ENCODE measurements around the gene NLRC5.

NLRC5 gene

DNA sequence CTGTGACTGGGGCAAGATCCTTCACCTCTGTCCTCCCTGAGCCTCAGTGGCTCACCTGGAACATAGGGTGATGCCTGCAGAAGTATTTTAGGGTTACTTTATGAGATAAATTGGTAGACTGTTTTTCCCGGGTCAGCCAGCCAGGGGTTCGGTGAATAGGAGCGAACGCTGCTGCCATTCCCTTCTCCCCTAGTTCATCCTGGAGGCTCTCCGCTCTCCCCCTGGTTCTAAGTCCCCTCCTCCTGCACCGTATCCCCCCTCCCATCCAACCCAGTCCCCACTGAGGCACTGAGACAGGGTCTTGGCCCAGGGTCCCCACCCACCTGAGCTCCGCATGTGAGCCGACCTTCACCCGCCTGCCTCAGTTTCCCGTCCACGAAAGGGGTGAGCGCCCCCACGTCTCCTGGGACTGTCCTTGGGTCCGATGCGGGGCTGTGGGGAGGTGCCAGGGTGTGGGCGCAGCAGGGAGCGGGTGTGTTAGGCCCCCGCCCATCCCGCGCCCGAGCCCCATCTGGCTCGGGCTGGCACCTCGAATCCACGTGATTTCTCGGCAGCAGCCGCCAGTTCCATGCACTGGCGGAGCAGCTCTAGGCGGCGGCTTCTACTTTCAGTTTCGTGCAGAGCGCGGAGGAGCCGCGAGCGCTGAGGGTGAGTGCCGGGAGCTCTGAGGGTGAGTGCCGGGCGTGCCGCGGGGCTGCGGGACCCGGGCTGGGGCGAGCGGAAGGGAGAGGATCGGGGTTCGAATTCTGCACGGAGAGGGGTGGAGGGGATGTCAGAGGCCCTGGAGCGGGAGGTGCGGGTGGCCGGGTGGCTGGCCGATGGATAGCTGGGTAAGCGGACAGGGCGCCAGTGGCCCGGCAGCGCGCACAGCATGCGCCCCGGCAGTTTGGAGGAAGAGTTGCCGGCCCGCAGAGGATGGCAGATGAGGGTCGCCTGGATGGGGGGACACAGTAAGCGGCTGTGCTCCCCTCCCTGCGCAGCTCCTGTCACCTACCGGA, at the start of gene NLRC5:
Gene NLRC5, plus strand, starts transcription at position 610 of the 998 bp plus-strand sequence. CDS start 31,156 bp downstream, outside the sequence.
- no peak for DNase-seq

DNA sequence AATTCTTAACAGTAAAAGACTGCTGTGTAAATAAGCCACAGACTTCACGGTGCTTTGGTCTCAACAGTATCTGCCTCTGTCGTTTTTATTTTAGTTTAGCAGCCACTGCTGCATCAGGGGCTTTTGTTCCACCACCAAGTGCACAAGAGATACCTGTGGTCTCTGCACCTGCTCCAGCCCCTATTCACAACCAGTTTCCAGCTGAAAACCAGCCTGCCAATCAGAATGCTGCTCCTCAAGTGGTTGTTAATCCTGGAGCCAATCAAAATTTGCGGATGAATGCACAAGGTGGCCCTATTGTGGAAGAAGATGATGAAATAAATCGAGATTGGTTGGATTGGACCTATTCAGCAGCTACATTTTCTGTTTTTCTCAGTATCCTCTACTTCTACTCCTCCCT, 49.6 kb upstream of the NLRC5 start:
- no peak for DNase-seq

- no peak for DNase-seq
Measured at GRCh38 chr16:56941092-56941491, 48.3 kb upstream of the NLRC5 start.

DNA sequence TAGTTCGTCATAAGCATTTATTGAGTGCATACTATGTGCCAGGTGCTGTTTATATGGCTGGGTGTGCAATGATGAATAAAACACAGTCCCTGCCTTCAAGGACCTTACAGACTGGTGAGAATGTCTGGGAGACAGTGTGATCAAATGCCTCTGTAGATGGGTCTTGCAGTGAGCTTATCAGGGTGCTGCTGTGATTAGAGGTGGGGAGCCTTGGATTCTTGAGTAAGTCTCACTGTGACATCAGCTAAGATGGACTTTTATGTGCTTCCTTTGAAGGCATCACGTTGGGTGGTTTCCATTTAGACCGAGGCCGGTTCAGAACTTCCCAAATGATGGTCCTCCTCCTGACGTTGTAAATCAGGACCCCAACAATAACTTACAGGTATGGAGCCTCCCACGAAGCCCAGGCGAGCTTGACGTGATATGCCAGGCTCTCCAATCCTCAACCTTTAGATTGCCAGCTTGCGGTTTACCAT, 47.5 kb upstream of the NLRC5 start:
- DNase-seq, result no peak

DNA sequence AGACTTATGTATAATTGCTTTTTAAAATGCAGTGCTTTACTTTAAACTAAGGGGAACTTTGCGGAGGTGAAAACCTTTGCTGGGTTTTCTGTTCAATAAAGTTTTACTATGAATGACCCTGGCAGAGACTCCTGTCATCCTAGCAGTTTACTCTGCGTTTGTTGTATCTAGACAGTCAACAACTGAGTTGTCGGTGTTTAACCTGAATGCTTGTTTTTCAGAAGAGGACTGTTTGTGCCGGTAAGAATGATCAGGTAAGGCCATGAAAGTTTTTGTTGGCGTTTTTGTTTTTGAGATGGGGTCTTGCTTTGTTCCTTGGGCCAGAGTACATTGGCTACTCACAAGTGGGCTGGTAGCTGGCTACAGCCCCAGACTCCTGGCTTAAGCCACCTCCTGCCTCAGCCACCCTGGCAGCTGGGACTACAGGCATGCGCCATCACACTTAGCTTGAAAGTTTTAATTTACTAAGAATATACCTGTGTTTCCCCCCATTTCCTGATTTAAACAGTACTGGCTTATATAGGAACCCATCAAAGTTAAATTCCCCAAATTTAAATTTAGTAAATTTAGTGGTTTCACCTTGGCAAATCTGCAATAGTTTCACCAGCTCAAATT, 45.5 kb upstream of the NLRC5 start:
- no peak for DNase-seq

DNA sequence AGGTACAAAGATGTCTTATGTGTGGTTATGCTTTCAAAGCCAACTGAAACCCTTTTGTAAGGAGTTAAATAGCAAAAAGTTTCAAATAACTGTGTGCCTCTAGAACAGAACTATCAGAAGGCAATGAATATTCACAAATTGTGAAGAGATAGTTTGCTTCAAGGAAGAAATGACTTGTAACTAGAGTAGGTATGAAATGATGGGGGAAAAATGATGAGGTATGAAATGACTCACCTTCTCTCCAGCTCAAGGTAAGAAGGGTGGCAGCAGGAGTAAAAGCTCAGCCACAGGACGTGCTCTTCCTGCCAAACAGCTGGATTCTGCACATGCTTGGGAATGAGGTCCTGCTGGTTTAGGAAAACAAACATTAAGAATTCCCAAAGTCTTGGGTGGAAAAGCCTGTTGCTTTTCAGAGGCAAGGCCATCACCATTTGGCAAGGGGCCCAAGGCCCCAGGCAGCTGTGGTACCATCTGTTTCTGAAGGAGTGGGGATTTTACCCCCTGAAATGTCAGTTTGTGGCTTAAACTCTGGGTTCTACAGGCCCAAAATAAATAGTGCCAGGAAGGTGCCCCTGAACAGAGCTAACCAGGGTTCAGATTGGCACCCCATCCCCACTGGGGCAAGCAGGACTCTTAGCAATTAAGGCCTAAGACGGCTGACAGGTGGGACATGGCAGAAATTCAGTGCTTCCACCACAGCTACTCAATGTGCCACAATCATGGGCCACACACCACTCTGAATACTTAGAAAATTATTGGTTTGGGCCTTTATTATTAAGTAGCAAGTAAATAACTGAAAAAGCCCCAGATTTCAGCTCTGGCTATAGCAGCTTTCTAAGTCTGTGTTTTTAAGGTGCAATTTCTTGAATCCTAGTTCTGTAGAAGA, 44.2 kb upstream of the NLRC5 start:
- DNase-seq, result no peak

GRCh38 chr16:56945847-56946527, 43.4 kb upstream of the NLRC5 start:
- no peak for DNase-seq

DNA sequence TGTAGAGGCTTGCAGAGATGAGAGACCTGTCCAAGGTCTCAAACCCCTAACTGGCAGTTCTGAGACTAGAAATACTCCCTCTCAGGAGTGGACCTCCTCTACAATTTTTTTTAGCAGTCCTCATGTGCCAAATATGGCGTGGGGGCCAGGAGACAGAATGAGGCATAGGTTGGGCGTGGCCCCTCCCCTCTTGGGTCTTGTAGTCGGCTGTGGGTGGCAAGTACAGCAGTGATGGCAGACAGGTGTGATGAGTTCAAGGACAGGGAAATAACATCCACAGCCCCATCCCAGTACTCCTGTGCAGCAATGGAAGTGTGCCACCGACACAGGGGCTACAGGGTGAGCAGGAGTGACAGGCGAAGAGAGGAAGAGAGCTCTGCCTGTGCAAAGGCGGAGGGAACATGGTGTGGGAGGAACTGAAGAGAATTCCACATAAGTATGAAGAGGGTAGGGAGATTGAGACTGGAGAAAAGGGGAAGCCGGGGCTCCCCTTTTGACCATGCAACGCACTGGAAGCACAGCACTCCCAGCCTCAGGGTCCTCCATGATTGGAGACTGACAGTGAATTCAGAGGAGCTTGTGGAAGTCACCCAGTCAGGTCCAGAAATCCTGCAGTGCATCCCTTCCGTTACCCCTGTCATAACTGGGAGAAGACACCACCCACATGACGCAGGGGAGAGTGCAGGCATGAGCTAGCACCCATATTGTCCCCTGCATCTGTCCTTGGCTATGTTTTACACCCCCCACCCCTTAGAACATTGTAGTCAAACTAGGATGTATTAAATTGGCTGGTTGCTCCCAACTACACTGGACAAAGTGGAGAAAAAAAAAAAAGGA, 42.4 kb upstream of the NLRC5 start:
- no peak for DNase-seq

DNA sequence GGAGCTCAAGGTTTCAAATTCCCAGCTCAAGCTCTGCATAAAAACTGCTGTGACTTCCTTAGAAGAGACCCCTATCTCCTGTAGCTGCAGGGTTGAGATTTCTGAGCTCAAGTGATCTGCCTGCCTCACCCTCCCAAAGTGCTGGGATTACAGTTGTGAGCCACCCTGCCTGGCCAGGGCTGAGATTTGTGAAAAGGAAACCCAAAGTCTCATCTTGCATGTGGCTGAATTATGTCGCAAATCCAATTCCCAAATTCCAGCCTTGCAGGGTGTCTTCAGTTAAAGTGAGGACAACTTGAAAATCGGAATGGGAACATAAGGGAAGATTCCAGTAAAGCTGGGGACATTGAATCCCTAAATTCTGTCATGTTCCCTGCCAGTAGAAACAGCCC, 41.8 kb upstream of the NLRC5 start:
- DNase-seq, result no peak

DNA sequence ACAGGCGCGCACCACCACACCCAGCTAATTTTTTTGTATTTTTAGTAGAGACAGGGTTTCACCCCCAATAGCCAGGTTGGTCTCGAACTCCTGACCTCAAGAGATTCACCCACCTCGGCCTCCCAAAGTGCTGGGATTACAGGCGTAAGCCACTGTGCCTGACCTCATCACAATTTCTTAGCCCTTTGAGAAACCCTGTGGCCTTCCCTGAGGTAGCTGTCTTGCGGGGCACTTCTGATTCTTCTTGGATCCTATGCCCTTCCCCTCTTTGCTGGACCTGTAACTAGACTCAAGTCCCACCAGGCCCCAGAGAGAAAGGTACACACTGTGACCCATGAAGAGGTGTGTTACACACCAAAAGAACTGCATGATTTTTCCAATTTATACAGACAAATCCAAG, 41.1 kb upstream of the NLRC5 start:
- no peak for DNase-seq

DNA sequence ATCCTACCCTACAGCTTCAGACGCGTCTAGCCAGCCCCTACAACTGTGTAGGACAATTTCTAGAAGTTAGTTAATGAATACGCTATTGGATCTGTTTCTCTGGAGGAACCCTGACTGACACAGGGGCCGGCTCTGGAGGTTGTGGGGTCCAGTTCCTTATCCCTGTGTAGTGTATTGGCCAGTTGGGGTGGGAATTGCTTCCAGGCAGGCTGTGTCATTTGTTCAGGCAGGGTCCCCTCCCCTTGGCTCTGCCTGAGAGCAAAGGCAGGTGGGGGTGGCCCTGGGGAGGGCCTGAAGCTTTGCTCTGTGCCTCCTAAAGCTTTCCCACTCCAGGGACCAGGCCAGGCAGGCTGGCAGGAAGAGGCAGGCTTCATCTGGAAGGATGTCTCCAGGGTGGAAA, 39.3 kb upstream of the NLRC5 start:
- DNase-seq, result no peak

- no peak for DNase-seq
Measured at GRCh38 chr16:56950455-56950854, 38.9 kb upstream of the NLRC5 start.

DNA sequence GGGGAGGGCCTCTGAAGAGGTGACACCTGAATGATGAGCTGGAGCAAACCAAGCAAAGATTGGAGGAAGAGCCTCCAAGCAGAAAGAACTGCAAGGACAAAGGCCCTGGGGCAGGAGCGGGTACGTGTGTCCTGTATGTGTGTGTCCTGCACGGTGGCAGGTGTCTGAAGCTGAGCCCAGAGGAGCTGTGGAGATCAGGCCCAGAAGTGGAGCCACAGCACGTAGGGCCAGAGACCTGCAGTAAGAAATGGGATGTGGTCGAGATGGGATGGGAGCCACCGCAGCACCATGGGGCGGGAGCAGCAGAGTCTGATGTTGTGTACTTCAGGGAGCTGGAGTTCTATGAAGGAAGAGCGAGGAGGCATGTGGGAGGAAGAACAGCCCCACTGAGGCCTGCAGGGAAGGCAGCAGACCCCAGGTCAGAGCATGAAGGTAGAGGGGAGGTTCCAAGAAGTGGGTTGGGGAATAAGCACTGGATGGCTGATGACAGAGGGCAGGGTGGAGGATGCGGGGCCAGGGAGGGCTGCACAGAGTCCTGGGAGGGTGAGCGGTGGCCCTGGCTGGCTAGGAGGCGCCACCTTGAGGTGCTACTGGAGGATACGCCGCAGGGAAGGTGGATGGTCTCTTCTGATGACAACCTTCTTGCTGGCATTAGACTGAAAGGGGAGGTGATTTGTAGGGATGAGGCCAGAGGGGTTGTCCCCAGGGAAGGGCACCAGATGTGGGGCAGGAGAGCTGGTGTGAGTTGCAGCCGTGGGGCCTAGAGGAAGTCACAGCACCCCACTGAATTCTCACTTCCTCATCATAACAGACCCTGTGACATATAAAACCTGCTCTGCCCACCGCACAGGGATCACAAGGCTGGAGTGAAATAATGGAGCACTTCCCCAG, 38.2 kb upstream of the NLRC5 start:
- DNase-seq, result no peak

DNA sequence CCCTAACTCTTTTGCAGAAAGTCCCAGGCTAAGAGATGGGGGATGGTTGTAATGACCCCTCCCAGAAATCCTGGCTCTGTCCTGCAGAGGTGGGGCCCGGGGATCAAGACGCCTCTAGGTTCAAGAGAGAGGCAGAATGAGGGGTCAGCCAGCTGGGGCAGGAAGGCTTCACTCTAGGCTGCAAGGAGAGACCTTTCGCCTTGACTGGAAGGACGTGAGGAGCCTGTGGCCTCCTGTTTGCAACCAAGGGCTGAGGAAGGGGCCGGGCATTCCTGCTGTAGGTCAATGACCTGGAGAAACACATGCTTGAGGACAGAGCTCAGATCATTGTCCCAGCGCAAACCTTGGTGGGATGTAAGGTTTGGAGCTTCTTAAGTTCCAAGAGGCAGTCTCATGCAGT, 36.4 kb upstream of the NLRC5 start:
- no peak for DNase-seq

- no peak for DNase-seq
Measured at GRCh38 chr16:56956076-56956475, 33.3 kb upstream of the NLRC5 start.

GRCh38 chr16:56956756-56957155, 32.6 kb upstream of the NLRC5 start:
- DNase-seq, result no peak

DNA sequence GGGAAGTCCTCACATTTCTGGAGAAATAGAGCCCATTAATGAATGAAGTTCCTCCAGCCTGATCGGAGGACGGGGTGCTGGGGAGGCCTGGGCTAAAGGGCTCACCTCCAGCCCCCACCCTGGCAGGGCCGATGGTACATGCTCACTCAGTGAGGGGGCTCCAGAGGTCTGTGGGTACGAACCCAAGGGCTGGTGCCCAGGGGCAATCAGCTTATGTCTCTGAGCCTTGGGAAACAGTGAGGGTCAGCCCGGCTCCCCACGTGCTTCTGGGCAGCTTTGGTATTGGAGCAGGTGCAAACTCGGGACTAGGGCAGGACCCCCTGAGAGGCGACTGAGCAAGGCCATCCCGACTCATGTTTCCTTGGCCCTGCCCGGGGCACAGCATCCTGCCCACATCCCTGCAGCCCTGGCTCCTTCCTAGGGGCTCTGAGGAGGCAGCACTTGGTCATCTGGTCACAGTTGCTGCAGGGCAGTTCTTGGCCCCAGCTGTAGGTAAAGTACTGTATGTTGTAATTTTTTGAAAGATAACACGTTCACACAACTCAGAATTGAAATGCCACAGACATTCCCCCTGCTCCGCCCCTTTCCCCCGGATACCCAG, 28.6 kb upstream of the NLRC5 start:
- no peak for DNase-seq

GRCh38 chr16:56961386-56961785, 28.0 kb upstream of the NLRC5 start:
- DNase-seq, result no peak

DNA sequence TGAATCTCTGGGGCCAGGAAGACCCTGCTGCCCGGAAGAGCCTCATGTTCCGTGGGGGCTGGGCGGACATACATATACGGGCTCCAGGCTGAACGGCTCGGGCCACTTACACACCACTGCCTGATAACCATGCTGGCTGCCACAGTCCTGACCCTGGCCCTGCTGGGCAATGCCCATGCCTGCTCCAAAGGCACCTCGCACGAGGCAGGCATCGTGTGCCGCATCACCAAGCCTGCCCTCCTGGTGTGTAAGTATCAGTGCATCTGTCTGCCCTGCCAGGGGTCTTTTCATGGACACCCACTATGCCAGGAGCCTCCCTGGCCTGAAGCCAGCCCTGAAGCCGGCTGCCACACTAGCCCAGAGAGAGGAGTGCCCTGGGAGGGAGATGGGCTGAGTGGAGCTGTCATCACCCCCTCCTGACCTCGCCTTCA, 27.5 kb upstream of the NLRC5 start, which contains the start of gene CETP:
Gene CETP, plus strand, starts transcription at position 100 of the 431 bp plus-strand sequence. Its CDS starts 30 bp downstream, at position 130.
- no peak for DNase-seq
